Mucosa of descending colon (tissue), 3 donors: Measurements from ENCODE around the gene KRT76. TPM values are rescaled to one million over a fixed set of nuclear protein-coding genes. Genes with fewer than 3 reads are reported as not detected.

Source experiments
- ATAC-seq: fragments of 200-7000 bp; cut with Tn5 transposase; one replicate; pipeline ENCODE4 v1.9.1; 2020; ENCODE audit warnings: mild to moderate bottlenecking, moderate library complexity
- DNase-seq, 3 donors: peaks; one replicate each; pipeline ENCODE4 v3.0.0-alpha.2; 2020
- H3K36me3 ChIP-seq: fragments of 200-600 bp; one replicate; pipeline ENCODE4 v1.8.0; 2021; ENCODE audit warnings: low read depth, mild to moderate bottlenecking
- H3K4me1 ChIP-seq: fragments of 200-600 bp; one replicate; pipeline ENCODE4 v1.8.0; 2021; ENCODE audit warnings: low read depth, mild to moderate bottlenecking
- H3K4me3 ChIP-seq: fragments of 200-600 bp; one replicate; pipeline ENCODE4 v1.8.0; 2021; ENCODE audit warnings: mild to moderate bottlenecking
- H3K9me3 ChIP-seq: fragments of 200-600 bp; one replicate; pipeline ENCODE4 v1.8.0; 2021; ENCODE audit warnings: mild to moderate bottlenecking
- intact Hi-C, 2 donors: fragments of 100-400 bp; cut with DNase I in 1 of 2; cut with micrococcal nuclease in 1 of 2; formaldehyde crosslinking; loops; one replicate each; pipeline versions ENCODE4 v1.11.0 to v1.11.1; 2022; cut with DNase I, micrococcal nuclease
- total RNA-seq, 3 donors: library from RNA; stranded (reverse); fragmentation: NEBNext Ultra II Directional in 2 of 3; extraction: Animal tissue kit (Norgen Biotek cat#: 25700) in 2 of 3; gene quantifications; one replicate each; pipeline versions ENCODE4 v1.2.1 to v1.2.4, GENCODE V29; 2021 to 2023
- TF ChIP-seq, protein P1 (sequence below): fragments of 200-600 bp; IDR thresholded peaks from one replicate; pipeline ENCODE4 v1.8.0; 2022; ENCODE audit warnings: antibody characterized with exemption, mild to moderate bottlenecking
- donor health status: DM: no; HTN: no; CAD: no; lungs with moderate emphysema.
- donor health status: DM: no; HTN: no; CAD: no.
- donor health status: DM: no; HTN: yes; CAD: no.

The KRT76 gene
- total RNA-seq, 3 donors from 2014 or later: not detected

DNA sequence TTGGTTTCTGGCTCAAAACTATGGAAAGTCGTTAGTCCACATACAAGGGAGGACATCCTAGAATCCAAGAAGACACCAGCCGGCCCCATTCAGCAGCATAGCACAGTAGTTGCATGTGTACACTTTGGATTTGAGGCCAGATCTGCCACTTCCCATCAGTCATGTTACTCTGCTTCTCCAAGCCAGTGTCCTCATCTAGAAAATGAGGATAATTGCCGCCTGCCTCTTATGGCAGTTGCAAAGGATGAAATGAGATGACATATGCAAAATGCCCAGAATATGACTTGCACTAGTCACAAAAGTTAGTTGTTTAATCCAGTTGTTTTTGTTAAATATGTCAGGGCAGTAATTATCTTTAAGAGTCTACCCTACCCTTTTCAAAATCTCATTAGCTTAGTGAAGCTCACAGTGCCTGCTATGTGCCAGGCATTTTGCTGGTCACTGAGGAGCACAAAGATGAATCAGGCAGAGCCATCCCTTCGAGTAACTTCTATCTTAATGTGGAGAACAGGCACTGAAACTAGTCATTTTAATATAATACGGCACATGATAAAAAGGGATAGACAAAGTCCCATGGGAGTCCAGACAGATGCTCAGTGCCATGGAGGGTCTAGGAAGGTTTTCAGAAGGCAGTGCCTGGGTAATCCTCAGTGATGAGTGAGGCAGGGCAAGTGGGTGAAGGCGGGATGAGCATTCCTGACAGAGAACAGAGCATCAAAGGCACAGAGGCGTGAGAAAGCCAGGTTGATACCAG, 6.6 kb upstream of the KRT76 start:
- H3K9me3 ChIP-seq: no peaks in the 10 kb centered on the region
- DNase-seq (no peak), ATAC-seq (no peak)
- TF ChIP-seq, protein P1, sequence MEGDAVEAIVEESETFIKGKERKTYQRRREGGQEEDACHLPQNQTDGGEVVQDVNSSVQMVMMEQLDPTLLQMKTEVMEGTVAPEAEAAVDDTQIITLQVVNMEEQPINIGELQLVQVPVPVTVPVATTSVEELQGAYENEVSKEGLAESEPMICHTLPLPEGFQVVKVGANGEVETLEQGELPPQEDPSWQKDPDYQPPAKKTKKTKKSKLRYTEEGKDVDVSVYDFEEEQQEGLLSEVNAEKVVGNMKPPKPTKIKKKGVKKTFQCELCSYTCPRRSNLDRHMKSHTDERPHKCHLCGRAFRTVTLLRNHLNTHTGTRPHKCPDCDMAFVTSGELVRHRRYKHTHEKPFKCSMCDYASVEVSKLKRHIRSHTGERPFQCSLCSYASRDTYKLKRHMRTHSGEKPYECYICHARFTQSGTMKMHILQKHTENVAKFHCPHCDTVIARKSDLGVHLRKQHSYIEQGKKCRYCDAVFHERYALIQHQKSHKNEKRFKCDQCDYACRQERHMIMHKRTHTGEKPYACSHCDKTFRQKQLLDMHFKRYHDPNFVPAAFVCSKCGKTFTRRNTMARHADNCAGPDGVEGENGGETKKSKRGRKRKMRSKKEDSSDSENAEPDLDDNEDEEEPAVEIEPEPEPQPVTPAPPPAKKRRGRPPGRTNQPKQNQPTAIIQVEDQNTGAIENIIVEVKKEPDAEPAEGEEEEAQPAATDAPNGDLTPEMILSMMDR: no peak
- no peaks in the 10 kb centered on the region for H3K36me3 ChIP-seq
- no peak overlapping the region for H3K4me3 ChIP-seq
- no peaks in the 10 kb centered on the region for H3K4me1 ChIP-seq
- intact Hi-C loops: no loop called here

DNA sequence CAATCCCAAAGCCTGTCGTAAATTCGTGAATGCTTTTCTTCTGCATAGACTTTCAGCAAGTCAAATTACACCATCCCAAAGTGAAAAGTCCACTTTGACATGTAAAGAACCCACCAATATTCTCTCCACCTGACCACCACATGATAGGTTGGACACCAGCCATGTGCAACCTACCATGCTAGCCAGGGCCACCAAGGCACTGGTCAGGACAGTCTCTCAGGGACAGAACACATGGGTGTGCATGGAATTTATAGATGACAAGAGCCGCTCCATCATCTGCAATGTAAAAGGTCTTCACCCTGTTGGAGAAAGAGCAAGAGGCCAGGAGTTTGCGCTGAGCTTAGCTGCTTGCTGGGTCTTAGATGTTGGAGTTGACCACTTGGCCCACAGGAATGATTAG, 5.4 kb upstream of the KRT76 start:
- H3K4me3 ChIP-seq: no peak overlapping the region
- no peaks in the 10 kb centered on the region for H3K4me1 ChIP-seq
- TF ChIP-seq, protein P1: no peak
- intact Hi-C loops: no loop called here
- no peak for DNase-seq
- no peaks in the 10 kb centered on the region for H3K9me3 ChIP-seq
- H3K36me3 ChIP-seq: no peaks in the 10 kb centered on the region
- no peak for ATAC-seq

DNA sequence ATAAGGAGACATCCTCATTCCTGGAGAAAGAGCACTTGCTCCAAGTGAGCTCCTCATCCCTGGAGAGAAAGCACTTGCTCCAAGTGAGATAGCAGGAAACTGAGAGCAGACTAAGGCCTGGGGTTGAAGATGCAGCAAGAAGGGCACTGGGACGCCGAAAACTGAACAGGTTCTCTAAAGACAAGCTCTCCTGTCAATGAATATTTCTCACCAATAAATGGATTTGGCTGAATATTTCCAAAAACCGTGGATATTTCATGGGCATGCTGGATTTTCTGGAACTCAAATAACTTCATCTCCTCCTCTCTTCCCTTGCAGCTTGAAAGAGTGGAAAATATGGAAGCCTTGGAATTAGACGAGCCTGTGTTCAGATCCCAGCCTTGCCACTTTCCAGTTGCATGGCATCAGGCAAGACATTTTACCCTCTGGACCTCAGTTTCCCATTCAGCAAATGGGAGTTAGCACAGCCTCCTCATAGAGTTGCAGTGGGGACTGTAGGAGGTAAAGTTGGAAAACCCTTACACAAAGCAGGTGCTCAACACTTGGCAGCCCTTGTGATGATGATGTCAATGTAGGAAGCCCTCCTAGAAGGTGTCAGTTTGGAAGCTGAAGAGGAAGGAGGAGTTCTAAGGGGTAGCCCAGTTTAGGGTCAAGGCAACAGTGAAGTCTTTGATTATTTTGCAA, 4.4 kb upstream of the KRT76 start:
- H3K4me3 ChIP-seq: no peak overlapping the region
- ATAC-seq (no peak), DNase-seq (no peak)
- H3K4me1 ChIP-seq: no peaks in the 10 kb centered on the region
- no peaks in the 10 kb centered on the region for H3K36me3 ChIP-seq
- no peaks in the 10 kb centered on the region for H3K9me3 ChIP-seq
- intact Hi-C loops: no loop called here
- TF ChIP-seq, protein P1: no peak

DNA sequence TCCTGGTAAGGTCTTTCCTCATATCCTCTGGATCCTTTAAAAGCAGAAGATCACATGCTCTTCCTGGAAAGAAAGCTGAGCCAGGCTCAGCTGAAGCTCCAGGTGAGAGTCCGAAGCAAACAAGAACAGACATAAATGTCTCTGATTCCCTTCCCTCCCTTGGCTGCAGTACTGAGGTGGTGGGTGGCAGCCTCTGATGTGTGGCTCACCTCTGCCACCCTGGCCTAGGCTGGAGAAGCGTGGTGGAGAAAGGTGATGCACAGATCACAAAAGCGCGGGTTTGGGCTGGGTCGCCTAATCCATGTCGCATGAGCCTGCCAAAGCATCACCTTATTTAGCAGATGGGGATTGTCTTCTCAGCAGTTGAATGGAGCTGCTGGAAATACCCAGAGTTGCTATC, 2.8 kb upstream of the KRT76 start:
- H3K9me3 ChIP-seq: no peaks in the 10 kb centered on the region
- intact Hi-C loops: no loop called here
- H3K4me3 ChIP-seq: no peak overlapping the region
- no peaks in the 10 kb centered on the region for H3K36me3 ChIP-seq
- TF ChIP-seq, protein P1: no peak
- ATAC-seq (no peak), DNase-seq (no peak)
- H3K4me1 ChIP-seq: no peaks in the 10 kb centered on the region

DNA sequence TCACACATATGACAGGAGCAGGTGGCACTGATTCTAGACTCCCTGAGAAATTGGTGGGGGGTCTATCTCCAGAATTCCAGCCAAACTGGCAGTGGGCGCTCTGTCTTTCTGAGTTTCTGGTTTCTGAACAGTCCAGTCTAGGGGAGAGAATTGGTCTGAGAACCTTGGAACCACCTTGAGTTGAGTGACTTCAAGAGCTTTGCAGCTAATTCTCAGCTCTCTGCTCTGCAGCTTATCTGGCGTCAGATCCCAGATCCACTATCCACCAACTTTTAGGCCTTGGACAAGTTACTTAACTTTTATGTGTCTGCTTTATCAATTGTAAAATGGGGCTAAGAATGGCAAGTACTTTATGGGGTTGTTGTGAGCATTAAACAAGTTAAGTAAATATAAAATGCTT, 1.7 kb upstream of the KRT76 start:
- no peak for DNase-seq
- ATAC-seq: no peak
- intact Hi-C loops: no loop called here
- no peaks in the 10 kb centered on the region for H3K9me3 ChIP-seq
- H3K36me3 ChIP-seq: no peaks in the 10 kb centered on the region
- no peaks in the 10 kb centered on the region for H3K4me1 ChIP-seq
- no peak overlapping the region for H3K4me3 ChIP-seq
- TF ChIP-seq, protein P1: no peak
